ENCODE data around the gene EIF2S3.
"Not testable (repeated sequence)": the region's sequence is repeated elsewhere in the genome, so short reads cannot be mapped to it uniquely, and the experiment has no call there.

Gene EIF2S3

DNA sequence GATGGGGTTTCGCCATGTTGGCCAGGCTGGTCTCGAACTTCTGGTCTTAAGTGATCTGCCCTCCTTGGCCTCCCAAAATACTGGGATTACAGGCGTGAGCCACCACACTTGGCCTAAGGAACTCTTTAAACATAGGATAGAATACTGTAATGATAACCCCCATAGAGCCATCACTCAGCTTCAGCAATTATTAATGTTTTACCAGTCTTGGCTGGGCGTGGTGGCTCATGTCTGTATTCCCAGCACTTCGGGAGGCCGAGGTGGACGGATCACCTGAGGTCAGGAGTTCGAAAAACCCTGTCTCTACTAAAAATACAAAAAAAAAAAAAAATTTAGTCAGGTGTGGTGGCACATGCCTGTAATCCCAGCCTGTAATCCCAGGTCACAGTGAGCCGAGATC, 15.1 kb downstream of the EIF2S3 start:
- H3K18ac ChIP-seq (ENCODE audit: low read depth in 1 of 2, low read length in 2 of 2) = no peak overlapping the region
- WGBS = 100% methylated on average over 7 of the region's 9 CpGs
- H4K91ac ChIP-seq (ENCODE audit: low read length) = no peak overlapping the region
- no peak overlapping the region for H3K4me2 ChIP-seq (ENCODE audit: low read length, poor library complexity, severe bottlenecking)
- H2AK5ac ChIP-seq (ENCODE audit: low read length, severe bottlenecking) = no peak overlapping the region
- H3K79me1 ChIP-seq (replicated peaks; ENCODE audit: low read length, poor library complexity, severe bottlenecking) = no peaks in the 10 kb centered on the region
- no peak overlapping the region for H4K8ac ChIP-seq (ENCODE audit: low read length)
- H3K9me3 ChIP-seq (ENCODE audit: control insufficient read depth, low read length) = no peaks in the 10 kb centered on the region
- no peak overlapping the region for H3K14ac ChIP-seq (ENCODE audit: low read length in 2 of 2)
- no peak overlapping the region for H3K4me3 ChIP-seq (ENCODE audit: insufficient read depth in 1 of 2, low read depth in 1 of 2, low read length in 2 of 2)
- H3K23ac ChIP-seq (ENCODE audit: low read length in 2 of 2) = no peak overlapping the region
- H3K27me3 ChIP-seq (ENCODE audit: control insufficient read depth in 1 of 2, insufficient read depth in 1 of 2, low read length in 2 of 2) = no peaks in the 10 kb centered on the region
- no peak overlapping the region for H3K9ac ChIP-seq (ENCODE audit: low read length)
- no peak overlapping the region for H2BK120ac ChIP-seq (ENCODE audit: low read depth, low read length)
- no peak overlapping the region for H2BK12ac ChIP-seq (ENCODE audit: low read length in 2 of 2)
- DNase-seq = no peak
- no peak overlapping the region for H3K4ac ChIP-seq (ENCODE audit: low read depth in 1 of 2, low read length in 2 of 2)
- no peak overlapping the region for H2BK15ac ChIP-seq (ENCODE audit: low read depth, poor library complexity, severe bottlenecking)
- H3K4me1 ChIP-seq (ENCODE audit: control insufficient read depth, insufficient read depth, low read depth, low read length) = no peaks in the 10 kb centered on the region
- no peak overlapping the region for H3K27ac ChIP-seq (ENCODE audit: low read length, poor library complexity, severe bottlenecking)
- H3K36me3 ChIP-seq (ENCODE audit: control insufficient read depth in 1 of 2, insufficient read depth in 2 of 2, low read depth in 1 of 2, low read length in 2 of 2) = peaks cover 14 to 95% of the 10 kb centered on the region in 2 experiments
- no peak overlapping the region for H2BK5ac ChIP-seq (ENCODE audit: low read depth, low read length, poor library complexity, severe bottlenecking)
- no peak overlapping the region for H2AFZ ChIP-seq (ENCODE audit: low read depth, low read length)

DNA sequence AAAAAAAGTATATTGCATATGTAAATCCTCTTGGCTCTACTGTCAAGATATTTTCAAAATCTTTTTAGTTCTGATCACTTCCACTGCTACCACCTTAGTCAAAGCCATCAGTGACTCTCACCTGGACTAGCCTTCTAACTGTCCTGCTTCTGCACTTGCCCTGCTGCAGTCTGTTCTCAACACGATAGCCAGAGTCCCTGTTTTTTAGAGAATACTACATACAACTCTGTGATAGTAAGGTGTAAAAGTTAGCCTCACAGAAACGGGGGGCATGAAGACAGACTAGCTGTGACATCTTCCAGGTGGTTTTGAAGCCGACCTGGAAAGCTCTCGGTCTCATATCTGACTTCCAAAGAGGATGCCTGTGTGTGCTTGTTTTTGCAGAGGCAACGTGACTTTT, 24.7 kb downstream of the EIF2S3 start:
- Histone ChIP-seq H3K4me2 (ENCODE audit: low read length, poor library complexity, severe bottlenecking) (no peak overlapping the region), H2BK120ac (ENCODE audit: low read depth, low read length) (no peak overlapping the region), H2BK5ac (ENCODE audit: low read depth, low read length, poor library complexity, severe bottlenecking) (no peak overlapping the region), H4K8ac (ENCODE audit: low read length) (no peak overlapping the region), H3K14ac (ENCODE audit: low read length in 2 of 2) (no peak overlapping the region), H3K18ac (ENCODE audit: low read depth in 1 of 2, low read length in 2 of 2) (no peak overlapping the region), H2AK5ac (ENCODE audit: low read length, severe bottlenecking) (no peak overlapping the region), H2BK12ac (ENCODE audit: low read length in 2 of 2) (no peak overlapping the region), H3K27ac (ENCODE audit: low read length, poor library complexity, severe bottlenecking) (no peak overlapping the region), H3K27me3 (ENCODE audit: control insufficient read depth in 1 of 2, insufficient read depth in 1 of 2, low read length in 2 of 2) (no peaks in the 10 kb centered on the region), H3K9me3 (ENCODE audit: control insufficient read depth, low read length) (no peaks in the 10 kb centered on the region), H3K23ac (ENCODE audit: low read length in 2 of 2) (no peak overlapping the region), H2BK15ac (ENCODE audit: low read depth, poor library complexity, severe bottlenecking) (no peak overlapping the region), H3K4me1 (ENCODE audit: control insufficient read depth, insufficient read depth, low read depth, low read length) (no peaks in the 10 kb centered on the region), H3K9ac (ENCODE audit: low read length) (no peak overlapping the region), H4K91ac (ENCODE audit: low read length) (no peak overlapping the region), H3K79me1 (replicated peaks; ENCODE audit: low read length, poor library complexity, severe bottlenecking) (peaks cover 1% of the 10 kb centered on the region), H2AFZ (ENCODE audit: low read depth, low read length) (no peak overlapping the region), H3K4ac (ENCODE audit: low read depth in 1 of 2, low read length in 2 of 2) (no peak overlapping the region), H3K36me3 (ENCODE audit: control insufficient read depth in 1 of 2, insufficient read depth in 2 of 2, low read depth in 1 of 2, low read length in 2 of 2) (peaks cover 14 to 45% of the 10 kb centered on the region in 2 experiments), H3K4me3 (ENCODE audit: insufficient read depth in 1 of 2, low read depth in 1 of 2, low read length in 2 of 2) (no peak overlapping the region)
- 100% methylated on average over 1 of the region's 5 CpGs for WGBS
- no peak for DNase-seq

DNA sequence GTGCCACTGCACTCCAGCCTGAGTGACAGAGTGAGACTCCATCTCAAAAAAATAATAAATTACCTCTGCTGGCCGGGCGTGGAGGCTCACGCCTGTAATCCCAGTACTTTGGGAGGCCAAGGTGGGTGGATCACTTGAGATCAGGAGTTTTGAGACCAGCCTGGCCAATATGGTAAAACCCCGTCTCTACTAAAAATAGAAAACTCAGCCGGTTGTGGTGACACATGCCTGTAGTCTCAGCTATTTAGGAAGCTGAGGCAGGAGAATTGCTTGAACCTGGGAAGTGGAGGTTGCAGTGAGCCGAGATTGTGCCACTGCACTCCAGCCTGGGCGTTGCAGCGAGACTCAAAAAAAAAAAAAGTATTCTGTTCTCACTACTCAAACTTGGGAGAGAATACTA, 25.5 kb downstream of the EIF2S3 start:
- H3K36me3 ChIP-seq (ENCODE audit: control insufficient read depth in 1 of 2, insufficient read depth in 2 of 2, low read depth in 1 of 2, low read length in 2 of 2) = peaks cover 10 to 37% of the 10 kb centered on the region in 2 experiments
- H3K27me3 ChIP-seq (ENCODE audit: control insufficient read depth in 1 of 2, insufficient read depth in 1 of 2, low read length in 2 of 2) = not testable (repeated sequence)
- 74% methylated on average over 5 of the region's 8 CpGs for WGBS

GRCh38 chrX:24080704-24081103, 25.9 kb downstream of the EIF2S3 start:
- H3K4me2 ChIP-seq (ENCODE audit: low read length, poor library complexity, severe bottlenecking) = no peak overlapping the region
- no peak overlapping the region for H3K27ac ChIP-seq (ENCODE audit: low read length, poor library complexity, severe bottlenecking)
- H3K79me1 ChIP-seq (replicated peaks; ENCODE audit: low read length, poor library complexity, severe bottlenecking) = no peaks in the 10 kb centered on the region
- no peak overlapping the region for H2AFZ ChIP-seq (ENCODE audit: low read depth, low read length)
- no peak overlapping the region for H2BK120ac ChIP-seq (ENCODE audit: low read depth, low read length)
- H3K4ac ChIP-seq (ENCODE audit: low read depth in 1 of 2, low read length in 2 of 2) = no peak overlapping the region
- peaks cover 0 to 2% of the 10 kb centered on the region in 2 experiments for H3K27me3 ChIP-seq (ENCODE audit: control insufficient read depth in 1 of 2, insufficient read depth in 1 of 2, low read length in 2 of 2)
- H3K9ac ChIP-seq (ENCODE audit: low read length) = peak overlapping the region; percentile 56
- 100% methylated on average over 2 of the region's 3 CpGs for WGBS
- H3K9me3 ChIP-seq (ENCODE audit: control insufficient read depth, low read length) = no peaks in the 10 kb centered on the region
- DNase-seq = no peak
- no peak overlapping the region for H3K23ac ChIP-seq (ENCODE audit: low read length in 2 of 2)
- no peak overlapping the region for H3K18ac ChIP-seq (ENCODE audit: low read depth in 1 of 2, low read length in 2 of 2)
- H2BK15ac ChIP-seq (ENCODE audit: low read depth, poor library complexity, severe bottlenecking) = no peak overlapping the region
- H2AK5ac ChIP-seq (ENCODE audit: low read length, severe bottlenecking) = no peak overlapping the region
- H2BK12ac ChIP-seq (ENCODE audit: low read length in 2 of 2) = no peak overlapping the region
- no peak overlapping the region for H2BK5ac ChIP-seq (ENCODE audit: low read depth, low read length, poor library complexity, severe bottlenecking)
- H3K14ac ChIP-seq (ENCODE audit: low read length in 2 of 2) = no peak overlapping the region
- no peak overlapping the region for H4K91ac ChIP-seq (ENCODE audit: low read length)
- H4K8ac ChIP-seq (ENCODE audit: low read length) = no peak overlapping the region
- no peaks in the 10 kb centered on the region for H3K4me1 ChIP-seq (ENCODE audit: control insufficient read depth, insufficient read depth, low read depth, low read length)
- no peak overlapping the region for H3K4me3 ChIP-seq (ENCODE audit: insufficient read depth in 1 of 2, low read depth in 1 of 2, low read length in 2 of 2)
- peaks cover 9 to 32% of the 10 kb centered on the region in 2 experiments for H3K36me3 ChIP-seq (ENCODE audit: control insufficient read depth in 1 of 2, insufficient read depth in 2 of 2, low read depth in 1 of 2, low read length in 2 of 2)

More for the DNA sequence above, 25.5 kb downstream of the EIF2S3 start:
- not testable (repeated sequence) for H3K27ac ChIP-seq (ENCODE audit: low read length, poor library complexity, severe bottlenecking); H4K8ac ChIP-seq (ENCODE audit: low read length); H2BK15ac ChIP-seq (ENCODE audit: low read depth, poor library complexity, severe bottlenecking); H2BK12ac ChIP-seq (ENCODE audit: low read length in 2 of 2); H3K4me3 ChIP-seq (ENCODE audit: insufficient read depth in 1 of 2, low read depth in 1 of 2, low read length in 2 of 2); H3K4me2 ChIP-seq (ENCODE audit: low read length, poor library complexity, severe bottlenecking); H2AFZ ChIP-seq (ENCODE audit: low read depth, low read length); H3K14ac ChIP-seq (ENCODE audit: low read length in 2 of 2); H3K4me1 ChIP-seq (ENCODE audit: control insufficient read depth, insufficient read depth, low read depth, low read length); H4K91ac ChIP-seq (ENCODE audit: low read length); DNase-seq; H3K23ac ChIP-seq (ENCODE audit: low read length in 2 of 2); H3K4ac ChIP-seq (ENCODE audit: low read depth in 1 of 2, low read length in 2 of 2); H3K9me3 ChIP-seq (ENCODE audit: control insufficient read depth, low read length); H3K79me1 ChIP-seq (replicated peaks; ENCODE audit: low read length, poor library complexity, severe bottlenecking); H2BK120ac ChIP-seq (ENCODE audit: low read depth, low read length); H3K18ac ChIP-seq (ENCODE audit: low read depth in 1 of 2, low read length in 2 of 2); H3K9ac ChIP-seq (ENCODE audit: low read length); H2BK5ac ChIP-seq (ENCODE audit: low read depth, low read length, poor library complexity, severe bottlenecking); H2AK5ac ChIP-seq (ENCODE audit: low read length, severe bottlenecking)

All from mesenchymal stem cell (in vitro differentiated cells and primary cell).